IMR-90 (cell line): ENCODE measurements around the gene SLC1A5. TPM values are rescaled to one million over a fixed set of nuclear protein-coding genes. Genes with fewer than 3 reads are reported as not detected.

ENCODE experiments used
- ATAC-seq: fragments of 200-7000 bp; cut with Tn5 transposase; 2 replicates; pipeline ENCODE4 v1.9.1; 2020; ENCODE audit warnings: low read depth, mild to moderate bottlenecking, moderate library complexity
- BruUV-seq: library from RNA; stranded (reverse); fragments of 400-500 nt; replicated peaks from 2 replicates; lab custom pipeline; 2021; lab: Mats Ljungman, UMichigan
- CTCF ChIA-PET: fragments of 300-600 bp; formaldehyde crosslinking; extraction: SDS; loops from one replicate; lab custom pipeline; 2021; ENCODE audit warnings: antibody characterized with exemption; lab: Yijun Ruan, JAX
- POLR2A ChIA-PET: fragments of 300-600 bp; sonication (Branson Sonifier 250); formaldehyde crosslinking; loops from one replicate; lab custom pipeline; 2022; ENCODE audit warnings: antibody characterized with exemption; ENCODE audit not compliant: unreplicated experiment; lab: Charles Lee
- DNase-seq: peaks from one replicate; pipeline ENCODE4 v3.0.0; 2013
- H2AFZ ChIP-seq: replicated peaks from 2 replicates; pipeline ENCODE3; 2013; ENCODE audit warnings: low read length, mild to moderate bottlenecking; ENCODE audit not compliant: poor library complexity
- H2AK5ac ChIP-seq: 2 replicates; pipeline ENCODE4 v1.6.1; 2013; ENCODE audit warnings: low read depth, low read length, inconsistent platforms
- H2AK9ac ChIP-seq: replicated peaks from 2 replicates; pipeline ENCODE3; 2013; ENCODE audit warnings: mild to moderate bottlenecking, low read depth, low read length, moderate library complexity; ENCODE audit not compliant: poor library complexity
- H2BK120ac ChIP-seq: 2 replicates; pipeline ENCODE4 v1.6.1; 2013; ENCODE audit warnings: low read depth, low read length, inconsistent platforms
- H2BK15ac ChIP-seq: 3 replicates; pipeline ENCODE4 v1.6.1; 2013; ENCODE audit warnings: low read depth, low read length, inconsistent platforms
- H2BK20ac ChIP-seq: 2 replicates; pipeline ENCODE4 v1.6.1; 2013; ENCODE audit warnings: low read depth, mild to moderate bottlenecking, inconsistent platforms, low read length, moderate library complexity
- H2BK5ac ChIP-seq: 2 replicates; pipeline ENCODE4 v1.6.1; 2013; ENCODE audit warnings: mild to moderate bottlenecking, low read depth, low read length, inconsistent platforms; ENCODE audit not compliant: poor library complexity, severe bottlenecking
- H3K14ac ChIP-seq: replicated peaks from 2 replicates; pipeline ENCODE4 v1.6.1; 2013; ENCODE audit warnings: low read depth, low read length, inconsistent platforms
- H3K18ac ChIP-seq: 2 replicates; pipeline ENCODE4 v1.6.1; 2013; ENCODE audit warnings: low read depth, low read length, control low read depth
- H3K23ac ChIP-seq: 2 replicates; pipeline ENCODE4 v1.6.1; 2013; ENCODE audit warnings: low read depth, low read length, inconsistent platforms
- H3K27ac ChIP-seq: 2 replicates; pipeline ENCODE4 v1.5.1; 2013; ENCODE audit warnings: mild to moderate bottlenecking, control low read depth, low read length; ENCODE audit not compliant: insufficient read depth
- H3K27me3 ChIP-seq: 2 replicates; pipeline ENCODE4 v1.6.1; 2013; ENCODE audit warnings: low read length; ENCODE audit not compliant: control insufficient read depth, insufficient read depth
- H3K36me3 ChIP-seq: 2 replicates; pipeline ENCODE4 v1.6.1; 2013; ENCODE audit warnings: low read length, mixed read lengths; ENCODE audit not compliant: control insufficient read depth, insufficient read depth
- H3K4ac ChIP-seq: 2 replicates; pipeline ENCODE4 v1.6.1; 2013; ENCODE audit warnings: low read depth, low read length, inconsistent platforms
- H3K4me1 ChIP-seq: 2 replicates; pipeline ENCODE4 v1.6.1; 2013; ENCODE audit warnings: low read length, mixed read lengths; ENCODE audit not compliant: control insufficient read depth, insufficient read depth
- H3K4me2 ChIP-seq: 2 replicates; pipeline ENCODE4 v1.6.1; 2013; ENCODE audit warnings: low read depth, mild to moderate bottlenecking, control low read depth, low read length, moderate library complexity
- H3K4me3 ChIP-seq: 2 replicates; pipeline ENCODE4 v1.5.1; 2013; ENCODE audit warnings: low read depth, mild to moderate bottlenecking, control low read depth, low read length, moderate library complexity; ENCODE audit not compliant: insufficient read depth
- H3K56ac ChIP-seq: 2 replicates; pipeline ENCODE4 v1.6.1; 2013; ENCODE audit warnings: low read length, inconsistent platforms; ENCODE audit not compliant: insufficient read depth; ENCODE audit errors: extremely low read depth
- H3K79me1 ChIP-seq, 2 experiments: 2 replicates each; pipeline ENCODE4 v1.6.1; 2013; ENCODE audit warnings: low read length in 2 of 2, inconsistent platforms in 1 of 2, low read depth in 1 of 2
- H3K9ac ChIP-seq: 2 replicates; pipeline ENCODE4 v1.6.1; 2013; ENCODE audit warnings: low read depth, low read length, control low read depth
- H3K9me1 ChIP-seq: 2 replicates; pipeline ENCODE4 v1.6.1; 2013; ENCODE audit warnings: low read length, inconsistent platforms; ENCODE audit not compliant: insufficient read depth
- H3K9me3 ChIP-seq: 2 replicates; pipeline ENCODE4 v1.6.1; 2013; ENCODE audit warnings: low read length; ENCODE audit not compliant: control insufficient read depth, insufficient read depth
- H4K20me1 ChIP-seq: 2 replicates; pipeline ENCODE4 v1.6.1; 2013; ENCODE audit warnings: low read length, inconsistent platforms; ENCODE audit not compliant: insufficient read depth
- H4K5ac ChIP-seq: 2 replicates; pipeline ENCODE4 v1.6.1; 2013; ENCODE audit warnings: mild to moderate bottlenecking, low read depth, low read length, control low read depth
- H4K8ac ChIP-seq, 2 experiments: 2 replicates each; pipeline ENCODE4 v1.6.1; 2013; ENCODE audit warnings: low read depth in 2 of 2, low read length in 2 of 2, control low read depth in 1 of 2, inconsistent platforms in 1 of 2
- H4K91ac ChIP-seq: 2 replicates; pipeline ENCODE4 v1.6.1; 2013; ENCODE audit warnings: low read depth, low read length, inconsistent platforms; ENCODE audit not compliant: insufficient read depth
- BHLHE40 ChIP-seq: fragments of 150-350 bp; IDR thresholded peaks from 2 replicates; pipeline ENCODE4 v1.6.1; 2016; ENCODE audit warnings: mild to moderate bottlenecking, low read depth, low read length
- CEBPB ChIP-seq: IDR thresholded peaks from 2 replicates; pipeline ENCODE4 v1.6.1; 2012; ENCODE audit warnings: low read depth, low read length, improper control_type of control experiment
- CTCF ChIP-seq: conservative IDR thresholded peaks from 2 replicates; pipeline ENCODE4 v1.5.1; 2012; ENCODE audit warnings: mild to moderate bottlenecking, low read depth, low read length, improper control_type of control experiment
- ELK1 ChIP-seq: fragments of 150-350 bp; IDR thresholded peaks from 2 replicates; pipeline ENCODE4 v1.6.1; 2016; ENCODE audit warnings: low read depth, mild to moderate bottlenecking, low read length, moderate library complexity, borderline replicate concordance
- FOS ChIP-seq: fragments of 150-350 bp; IDR thresholded peaks from 2 replicates; pipeline ENCODE4 v1.6.1; 2016; ENCODE audit warnings: low read depth, low read length
- MAFK ChIP-seq: IDR thresholded peaks from 2 replicates; pipeline ENCODE4 v1.6.1; 2012; ENCODE audit warnings: low read depth, low read length, improper control_type of control experiment
- MAZ ChIP-seq: IDR thresholded peaks from 2 replicates; pipeline ENCODE4 v1.6.1; 2012; ENCODE audit warnings: low read depth, mild to moderate bottlenecking, low read length, improper control_type of control experiment, moderate library complexity, borderline replicate concordance
- MXI1 ChIP-seq: IDR thresholded peaks from 2 replicates; pipeline ENCODE4 v1.6.1; 2012; ENCODE audit warnings: low read depth, mild to moderate bottlenecking, low read length, moderate library complexity, borderline replicate concordance
- NFE2L2 ChIP-seq: fragments of 150-350 bp; IDR thresholded peaks from 2 replicates; pipeline ENCODE4 v1.6.1; 2016; ENCODE audit warnings: low read depth, mild to moderate bottlenecking, low read length
- POLR2A ChIP-seq: IDR thresholded peaks from 2 replicates; pipeline ENCODE4 v1.6.1; 2012; ENCODE audit warnings: mild to moderate bottlenecking, low read depth, low read length
- RAD21 ChIP-seq: IDR thresholded peaks from 2 replicates; pipeline ENCODE4 v1.6.1; 2012; ENCODE audit warnings: low read length, improper control_type of control experiment
- RCOR1 ChIP-seq: IDR thresholded peaks from 2 replicates; pipeline ENCODE4 v1.6.1; 2012; ENCODE audit warnings: mild to moderate bottlenecking, low read length, improper control_type of control experiment; ENCODE audit not compliant: insufficient replicate concordance
- RFX5 ChIP-seq: IDR thresholded peaks from 2 replicates; pipeline ENCODE4 v1.8.0; 2012; ENCODE audit warnings: low read depth, mild to moderate bottlenecking, low read length, moderate library complexity
- SMC3 ChIP-seq: fragments of 150-350 bp; IDR thresholded peaks from 2 replicates; pipeline ENCODE4 v1.6.1; 2016; ENCODE audit warnings: low read depth, mild to moderate bottlenecking, antibody characterized with exemption, low read length, moderate library complexity
- USF2 ChIP-seq: fragments of 150-350 bp; IDR thresholded peaks from 2 replicates; pipeline ENCODE4 v1.6.1; 2017; ENCODE audit warnings: mild to moderate bottlenecking, antibody characterized with exemption, low read length, low read depth
- WGBS, 2 experiments: methylation state at CpG; one replicate each; pipeline versions ENCODE4 v1.1.5 to v1.1.7; 2013; ENCODE audit warnings: missing lambda C conversion rate in 2 of 2; ENCODE audit not compliant: insufficient read length in 1 of 2; ENCODE audit errors: extremely low coverage in 2 of 2; 5-methylcytosine and 5-hydroxymethylcytosine counted together
- dilution Hi-C: fragments of 300-500 bp; cut with HindIII; formaldehyde crosslinking; loops from one replicate; pipeline ENCODE4 v1.14.3; 2018; ENCODE audit warnings: low sequenced_read_pairs; ENCODE audit not compliant: unreplicated experiment
- in situ Hi-C: fragments of 300-500 bp; cut with MboI; formaldehyde crosslinking; loops from 3 replicates; pipeline ENCODE4 v1.14.3; 2019; ENCODE audit warnings: low sequenced_read_pairs, inconsistent platforms, mixed read lengths
- intact Hi-C: fragments of 100-400 bp; cut with micrococcal nuclease; formaldehyde crosslinking; loops from 2 replicates; pipeline ENCODE4 v1.10.0; 2022
- polyA plus RNA-seq, 3 experiments: library from polyadenylated mRNA; depleted of rRNA; stranded (reverse); fragments of >200 nt; gene quantifications; 2 replicates each; pipeline ENCODE4 v1.2.3, GENCODE V29; 2012; ENCODE audit warnings: low replicate concordance in 1 of 3
- total RNA-seq: library from RNA; depleted of rRNA; stranded (reverse); fragments of >200 nt; gene quantifications from 2 replicates; pipeline ENCODE4 v1.2.3, GENCODE V29; 2012

Gene SLC1A5
- total and polyA plus RNA-seq, 2 of the 4 experiments (the other 2 are of a cell fraction) = 142 to 171 TPM

GRCh38 chr19:46745030-46745429, 43.4 kb downstream of the SLC1A5 start:
- peaks cover 57% of the 10 kb centered on the region for H4K20me1 ChIP-seq
- no TSS peak for BruUV-seq
- no peak overlapping the region for H4K5ac ChIP-seq
- POLR2A ChIA-PET = no interaction called here
- H3K18ac ChIP-seq = no peak overlapping the region
- ATAC-seq (peak; percentile 6; the same call in 1 of the 2 replicates), DNase-seq (no peak)
- peaks cover 22% of the 10 kb centered on the region for H3K9me1 ChIP-seq
- peak overlapping the region; percentile 64 for H2AFZ ChIP-seq
- H3K4me2 ChIP-seq = peak overlapping the region; percentile 98
- 18% methylated on average over 7 of the region's 8 CpGs; no CpG with 5 or more reads in 1 of the 2 experiments for WGBS, 2 experiments
- peak overlapping the region; percentile 76 for H3K4ac ChIP-seq
- peak overlapping the region; percentile 61 to 78; a peak in 2 of 4 replicates for H4K8ac ChIP-seq
- peak overlapping the region; percentile 78 for H3K27ac ChIP-seq
- peaks cover 13% of the 10 kb centered on the region; the same call in 1 of the 2 replicates for H3K36me3 ChIP-seq
- no peak overlapping the region for H2BK15ac ChIP-seq
- H3K14ac ChIP-seq = peak overlapping the region; percentile 89
- peak overlapping the region; percentile 99 for H3K23ac ChIP-seq
- peak overlapping the region; percentile 98 for H3K4me3 ChIP-seq
- in situ Hi-C loops (no loop called here), dilution Hi-C loops (no loop called here), intact Hi-C loops (loop anchor here (5.0 to 10.0 kb wide), 2 partner anchors 130 to 218 kb away; no protein-coding TSS in a partner anchor)
- no peaks in the 10 kb centered on the region for H3K9me3 ChIP-seq
- peak overlapping the region; percentile 97 for H2AK9ac ChIP-seq
- CTCF ChIA-PET = no interaction called here
- H3K27me3 ChIP-seq = no peaks in the 10 kb centered on the region
- 0 out of 2 replicates have a peak overlapping the region, but pooled peaks have one; percentile 80 for H4K91ac ChIP-seq
- H2BK20ac ChIP-seq = no peak overlapping the region
- H2AK5ac ChIP-seq = peak overlapping the region; percentile 83
- peaks cover 13 to 71% of the 10 kb centered on the region in 2 experiments for H3K79me1 ChIP-seq
- no peak overlapping the region for H2BK120ac ChIP-seq
- H3K9ac ChIP-seq = peak overlapping the region; percentile 97
- H3K4me1 ChIP-seq = peaks cover 14% of the 10 kb centered on the region
- no peak for TF ChIP-seq RCOR1
- no peak for TF ChIP-seq MXI1
- no peak for TF ChIP-seq CTCF
- TF ChIP-seq POLR2A = no peak
- TF ChIP-seq SMC3 = no peak
- no peak for TF ChIP-seq RAD21
- TF ChIP-seq NFE2L2 = no peak
- no peak for TF ChIP-seq RFX5
- no peak for TF ChIP-seq MAFK
- TF ChIP-seq ELK1 = no peak
- no peak for TF ChIP-seq FOS
- TF ChIP-seq CEBPB = no peak
- TF ChIP-seq USF2 = no peak
- TF ChIP-seq MAZ = no peak
- TF ChIP-seq BHLHE40 = no peak
- no peak overlapping the region for H2BK5ac ChIP-seq
- peak overlapping the region; percentile 40; the same call in 1 of the 2 replicates for H3K56ac ChIP-seq
